ENCODE data around the gene DUSP12.
A peak's percentile ranks its signal among the peaks of the same experiment; 100 is the strongest.

DNA sequence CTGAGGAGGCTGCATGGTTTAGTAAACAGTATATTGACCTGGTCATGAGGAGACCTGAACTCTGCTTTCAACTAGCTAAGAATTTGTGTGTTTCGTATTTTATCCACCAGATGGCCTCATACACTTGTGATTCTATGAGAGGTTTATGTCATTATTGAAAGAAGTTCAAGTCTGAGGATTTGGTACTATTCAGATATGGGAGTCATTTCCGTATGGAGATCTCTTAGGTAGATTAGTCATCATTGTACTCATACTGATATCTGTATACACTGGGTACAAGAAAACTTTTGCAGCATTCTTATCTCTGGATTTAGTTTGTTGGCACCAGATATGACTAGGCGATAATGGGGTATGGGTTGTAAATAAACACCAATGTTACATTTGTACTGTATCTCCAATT, 43.2 kb downstream of the DUSP12 start:
- TF ChIP-seq, protein P1, sequence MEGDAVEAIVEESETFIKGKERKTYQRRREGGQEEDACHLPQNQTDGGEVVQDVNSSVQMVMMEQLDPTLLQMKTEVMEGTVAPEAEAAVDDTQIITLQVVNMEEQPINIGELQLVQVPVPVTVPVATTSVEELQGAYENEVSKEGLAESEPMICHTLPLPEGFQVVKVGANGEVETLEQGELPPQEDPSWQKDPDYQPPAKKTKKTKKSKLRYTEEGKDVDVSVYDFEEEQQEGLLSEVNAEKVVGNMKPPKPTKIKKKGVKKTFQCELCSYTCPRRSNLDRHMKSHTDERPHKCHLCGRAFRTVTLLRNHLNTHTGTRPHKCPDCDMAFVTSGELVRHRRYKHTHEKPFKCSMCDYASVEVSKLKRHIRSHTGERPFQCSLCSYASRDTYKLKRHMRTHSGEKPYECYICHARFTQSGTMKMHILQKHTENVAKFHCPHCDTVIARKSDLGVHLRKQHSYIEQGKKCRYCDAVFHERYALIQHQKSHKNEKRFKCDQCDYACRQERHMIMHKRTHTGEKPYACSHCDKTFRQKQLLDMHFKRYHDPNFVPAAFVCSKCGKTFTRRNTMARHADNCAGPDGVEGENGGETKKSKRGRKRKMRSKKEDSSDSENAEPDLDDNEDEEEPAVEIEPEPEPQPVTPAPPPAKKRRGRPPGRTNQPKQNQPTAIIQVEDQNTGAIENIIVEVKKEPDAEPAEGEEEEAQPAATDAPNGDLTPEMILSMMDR (IDR thresholded peaks at IDR 0.05): peak; percentile 41 to 85 (median 74)
- no peak for TF ChIP-seq POLR2A (IDR thresholded peaks at IDR 0.05)

Data from adrenal gland (tissue), 5 donors.